SK-N-SH treated with all-trans-retinoic acid at 6 μM for 48 hours (cell line): ENCODE data around the gene KRT17.

ENCODE experiments used
- ARNTL ChIP-seq: fragments of 450-650 bp; formaldehyde crosslinking; IDR thresholded peaks from 2 replicates; pipeline ENCODE4 v1.5.0; 2020; ENCODE audit warnings: low read depth, mild to moderate bottlenecking, moderate library complexity, borderline replicate concordance
- BACH2 ChIP-seq: fragments of 250-450 bp; sonication (Bioruptor Pico); IDR thresholded peaks from 2 replicates; pipeline ENCODE4 v1.9.0; 2021; ENCODE audit warnings: mild to moderate bottlenecking, borderline replicate concordance
- CSDC2 ChIP-seq: fragments of 250-450 bp; sonication (Bioruptor Pico); IDR thresholded peaks from 2 replicates; pipeline ENCODE4 v1.5.0; 2020; ENCODE audit warnings: mild to moderate bottlenecking, moderate library complexity
- GLIS3 ChIP-seq: fragments of 250-450 bp; sonication (Bioruptor Pico); IDR thresholded peaks from 2 replicates; pipeline ENCODE4 v1.5.0; 2020; ENCODE audit warnings: mild to moderate bottlenecking, moderate library complexity
- OSR1 ChIP-seq: fragments of 250-450 bp; sonication (Bioruptor Pico); IDR thresholded peaks from 2 replicates; pipeline ENCODE4 v1.8.0; 2022; ENCODE audit warnings: moderate library complexity, mild to moderate bottlenecking, inconsistent platforms
- PPARA ChIP-seq: fragments of 250-450 bp; sonication (Bioruptor Pico); IDR thresholded peaks from 2 replicates; pipeline ENCODE4 v1.5.0; 2020; ENCODE audit warnings: mild to moderate bottlenecking, borderline replicate concordance
- RARB ChIP-seq: fragments of 250-450 bp; sonication (Bioruptor Pico); IDR thresholded peaks from 2 replicates; pipeline ENCODE4 v1.8.0; 2021; ENCODE audit warnings: mild to moderate bottlenecking, moderate library complexity
- TOX ChIP-seq: fragments of 250-450 bp; sonication (Bioruptor Pico); IDR thresholded peaks from 2 replicates; pipeline ENCODE4 v1.8.0; 2021; ENCODE audit warnings: mild to moderate bottlenecking, moderate library complexity, borderline replicate concordance
- ZFP3 ChIP-seq: fragments of 250-450 bp; sonication (Bioruptor Pico); IDR thresholded peaks from 2 replicates; pipeline ENCODE4 v1.5.0; 2020; ENCODE audit warnings: mild to moderate bottlenecking, moderate library complexity
- ZNF70 ChIP-seq: fragments of 450-650 bp; formaldehyde crosslinking; IDR thresholded peaks from 2 replicates; pipeline ENCODE4 v1.5.0; 2020; ENCODE audit warnings: mild to moderate bottlenecking, moderate library complexity
- ZNF8 ChIP-seq: fragments of 450-650 bp; formaldehyde crosslinking; IDR thresholded peaks from 2 replicates; pipeline ENCODE4 v1.5.0; 2020; ENCODE audit warnings: mild to moderate bottlenecking, moderate library complexity
- TF ChIP-seq, protein P1 (sequence below): fragments of 250-450 bp; sonication (Bioruptor Pico); IDR thresholded peaks from 2 replicates; pipeline ENCODE4 v1.8.0; 2020; ENCODE audit warnings: mild to moderate bottlenecking, moderate library complexity, borderline replicate concordance

DNA sequence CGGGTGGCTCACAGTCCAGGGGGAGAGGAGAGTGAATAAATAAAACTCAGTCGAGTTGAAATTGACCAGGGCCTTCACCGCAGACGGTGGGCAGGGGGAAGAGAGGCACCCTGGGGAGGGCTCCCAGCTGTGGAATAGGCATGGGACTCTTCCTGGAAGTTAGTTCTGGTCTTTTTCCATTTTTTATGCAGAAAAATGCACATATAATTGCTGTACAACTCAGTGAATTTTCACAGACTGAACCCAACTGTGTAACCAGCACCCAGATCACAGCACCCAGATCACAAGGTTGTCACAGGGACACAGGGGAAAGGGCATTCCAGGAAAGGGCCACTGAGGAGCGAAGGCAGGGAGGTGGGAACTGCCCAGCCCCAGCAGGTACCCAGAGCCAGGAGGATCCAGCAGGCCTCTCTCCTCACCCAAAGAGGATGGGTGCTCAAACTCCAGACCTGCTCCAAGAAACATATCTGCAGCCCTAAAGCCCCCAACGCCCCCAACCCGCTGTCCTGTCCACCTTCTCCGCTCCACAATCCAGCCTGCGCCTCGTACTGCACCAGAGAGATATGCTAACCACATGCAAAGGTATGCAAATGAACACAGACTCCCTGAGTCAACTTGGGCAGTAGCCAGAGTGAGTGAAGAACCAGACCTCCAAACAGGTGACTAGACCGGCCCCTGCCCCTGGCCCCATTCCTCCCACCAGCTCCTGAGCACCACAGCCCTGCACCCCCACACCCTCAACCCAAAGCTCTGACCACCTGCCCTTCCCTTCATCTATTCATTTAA is 35.2 kb upstream of the KRT17 start:
- no peak for TF ChIP-seq BACH2 (CRISPR knock-in tag)
- TF ChIP-seq, protein P1, sequence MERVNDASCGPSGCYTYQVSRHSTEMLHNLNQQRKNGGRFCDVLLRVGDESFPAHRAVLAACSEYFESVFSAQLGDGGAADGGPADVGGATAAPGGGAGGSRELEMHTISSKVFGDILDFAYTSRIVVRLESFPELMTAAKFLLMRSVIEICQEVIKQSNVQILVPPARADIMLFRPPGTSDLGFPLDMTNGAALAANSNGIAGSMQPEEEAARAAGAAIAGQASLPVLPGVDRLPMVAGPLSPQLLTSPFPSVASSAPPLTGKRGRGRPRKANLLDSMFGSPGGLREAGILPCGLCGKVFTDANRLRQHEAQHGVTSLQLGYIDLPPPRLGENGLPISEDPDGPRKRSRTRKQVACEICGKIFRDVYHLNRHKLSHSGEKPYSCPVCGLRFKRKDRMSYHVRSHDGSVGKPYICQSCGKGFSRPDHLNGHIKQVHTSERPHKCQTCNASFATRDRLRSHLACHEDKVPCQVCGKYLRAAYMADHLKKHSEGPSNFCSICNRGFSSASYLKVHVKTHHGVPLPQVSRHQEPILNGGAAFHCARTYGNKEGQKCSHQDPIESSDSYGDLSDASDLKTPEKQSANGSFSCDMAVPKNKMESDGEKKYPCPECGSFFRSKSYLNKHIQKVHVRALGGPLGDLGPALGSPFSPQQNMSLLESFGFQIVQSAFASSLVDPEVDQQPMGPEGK (CRISPR knock-in tag) = no peak
- TF ChIP-seq ZFP3 (CRISPR knock-in tag) = no peak
- no peak for TF ChIP-seq ZNF70
- TF ChIP-seq ARNTL = no peak
- no peak for TF ChIP-seq GLIS3 (CRISPR knock-in tag)
- TF ChIP-seq OSR1 (CRISPR knock-in tag) = no peak
- no peak for TF ChIP-seq TOX
- TF ChIP-seq PPARA (CRISPR knock-in tag) = no peak
- TF ChIP-seq ZNF8 = no peak
- TF ChIP-seq CSDC2 (CRISPR knock-in tag) = no peak
- no peak for TF ChIP-seq RARB (CRISPR knock-in tag)
